Progenitor cell of endocrine pancreas (in vitro differentiated cells): ENCODE data around the gene KANSL1. TPM values are rescaled to one million over a fixed set of nuclear protein-coding genes. Genes with fewer than 3 reads are reported as not detected.
"Not testable (repeated sequence)": the region's sequence is repeated elsewhere in the genome, so short reads cannot be mapped to it uniquely, and the experiment has no call there.

Experiments
- DNase-seq: peaks from one replicate; pipeline ENCODE4 v3.0.0; 2021; ENCODE audit warnings: low spot score; ENCODE audit not compliant: unreplicated experiment
- H3K27ac Mint-ChIP-seq: 2 replicates; pipeline ENCODE4 v1.8.0; 2021; ENCODE audit warnings: mild to moderate bottlenecking, moderate library complexity, mixed read lengths
- H3K27me3 Mint-ChIP-seq: 2 replicates; pipeline ENCODE4 v1.8.0; 2021; ENCODE audit warnings: mixed read lengths
- H3K36me3 Mint-ChIP-seq: 2 replicates; pipeline ENCODE4 v1.8.0; 2022; ENCODE audit warnings: mixed read lengths; ENCODE audit not compliant: insufficient read depth
- H3K4me1 Mint-ChIP-seq: 2 replicates; pipeline ENCODE4 v1.8.0; 2021; ENCODE audit warnings: low read depth, mixed read lengths
- H3K4me3 Mint-ChIP-seq: 2 replicates; pipeline ENCODE4 v1.8.0; 2021; ENCODE audit warnings: low read depth, mild to moderate bottlenecking, moderate library complexity, mixed read lengths
- H3K9me3 Mint-ChIP-seq: 2 replicates; pipeline ENCODE4 v1.8.0; 2021; ENCODE audit warnings: low read depth, mixed read lengths
- total RNA-seq: library from RNA; stranded (reverse); gene quantifications from 2 replicates; pipeline ENCODE4 v1.2.1, GENCODE V29; 2021
- TF ChIP-seq, protein P1 (sequence below): fragments of 200-600 bp; sonication (generic); IDR thresholded peaks from one replicate; pipeline ENCODE4 v1.5.0; 2021; ENCODE audit warnings: antibody characterized with exemption, mild to moderate bottlenecking; ENCODE audit not compliant: unreplicated experiment

Gene KANSL1
- total RNA-seq, 1 donor from 2014 or later, result 173 TPM

DNA sequence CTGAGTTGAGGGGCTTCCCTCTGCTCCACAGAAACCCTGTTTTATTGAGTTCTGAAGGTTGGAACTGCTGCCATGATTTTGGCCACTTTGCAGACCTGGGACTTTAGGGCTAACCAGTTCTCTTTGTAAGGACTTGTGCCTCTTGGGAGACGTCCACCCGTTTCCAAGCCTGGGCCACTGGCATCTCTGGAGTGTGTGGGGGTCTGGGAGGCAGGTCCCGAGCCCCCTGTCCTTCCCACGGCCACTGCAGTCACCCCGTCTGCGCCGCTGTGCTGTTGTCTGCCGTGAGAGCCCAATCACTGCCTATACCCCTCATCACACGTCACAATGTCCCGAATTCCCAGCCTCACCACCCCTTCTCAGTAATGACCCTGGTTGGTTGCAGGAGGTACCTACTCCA, 168.2 kb downstream of the KANSL1 start:
- H3K36me3 Mint-ChIP-seq, result peaks cover 23% of the 10 kb centered on the region

GRCh38 chr17:46024590-46024989, 168.6 kb downstream of the KANSL1 start:
- H3K4me3 Mint-ChIP-seq, result no peak overlapping the region
- H3K9me3 Mint-ChIP-seq, result no peaks in the 10 kb centered on the region
- H3K27ac Mint-ChIP-seq, result no peak overlapping the region
- TF ChIP-seq, protein P1, sequence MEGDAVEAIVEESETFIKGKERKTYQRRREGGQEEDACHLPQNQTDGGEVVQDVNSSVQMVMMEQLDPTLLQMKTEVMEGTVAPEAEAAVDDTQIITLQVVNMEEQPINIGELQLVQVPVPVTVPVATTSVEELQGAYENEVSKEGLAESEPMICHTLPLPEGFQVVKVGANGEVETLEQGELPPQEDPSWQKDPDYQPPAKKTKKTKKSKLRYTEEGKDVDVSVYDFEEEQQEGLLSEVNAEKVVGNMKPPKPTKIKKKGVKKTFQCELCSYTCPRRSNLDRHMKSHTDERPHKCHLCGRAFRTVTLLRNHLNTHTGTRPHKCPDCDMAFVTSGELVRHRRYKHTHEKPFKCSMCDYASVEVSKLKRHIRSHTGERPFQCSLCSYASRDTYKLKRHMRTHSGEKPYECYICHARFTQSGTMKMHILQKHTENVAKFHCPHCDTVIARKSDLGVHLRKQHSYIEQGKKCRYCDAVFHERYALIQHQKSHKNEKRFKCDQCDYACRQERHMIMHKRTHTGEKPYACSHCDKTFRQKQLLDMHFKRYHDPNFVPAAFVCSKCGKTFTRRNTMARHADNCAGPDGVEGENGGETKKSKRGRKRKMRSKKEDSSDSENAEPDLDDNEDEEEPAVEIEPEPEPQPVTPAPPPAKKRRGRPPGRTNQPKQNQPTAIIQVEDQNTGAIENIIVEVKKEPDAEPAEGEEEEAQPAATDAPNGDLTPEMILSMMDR, result no peak
- peaks cover 5% of the 10 kb centered on the region for H3K4me1 Mint-ChIP-seq
- DNase-seq, result no peak
- peaks cover 22% of the 10 kb centered on the region for H3K36me3 Mint-ChIP-seq
- no peaks in the 10 kb centered on the region for H3K27me3 Mint-ChIP-seq

More for the DNA sequence above, 168.2 kb downstream of the KANSL1 start:
- H3K27me3 Mint-ChIP-seq, result no peaks in the 10 kb centered on the region
- peak overlapping the region; percentile 41 for H3K27ac Mint-ChIP-seq
- peaks cover 5% of the 10 kb centered on the region for H3K4me1 Mint-ChIP-seq
- no peak for DNase-seq
- H3K9me3 Mint-ChIP-seq, result no peaks in the 10 kb centered on the region
- H3K4me3 Mint-ChIP-seq, result no peak overlapping the region
- TF ChIP-seq, protein P1, result no peak

GRCh38 chr17:46023783-46024388, 169.3 kb downstream of the KANSL1 start:
- Mint-ChIP-seq H3K27me3 (no peaks in the 10 kb centered on the region), H3K27ac (no peak overlapping the region), H3K36me3 (peaks cover 19% of the 10 kb centered on the region), H3K9me3 (no peaks in the 10 kb centered on the region), H3K4me3 (no peak overlapping the region), H3K4me1 (peaks cover 5% of the 10 kb centered on the region)
- TF ChIP-seq, protein P1, result no peak
- DNase-seq, result no peak

- H3K27ac Mint-ChIP-seq, H3K9me3 Mint-ChIP-seq, H3K4me3 Mint-ChIP-seq, DNase-seq, H3K4me1 Mint-ChIP-seq, H3K27me3 Mint-ChIP-seq: not testable (repeated sequence)
- H3K36me3 Mint-ChIP-seq, result peaks cover 19% of the 10 kb centered on the region
These were observed 169.9 kb downstream of the KANSL1 start for GRCh38 chr17:46023366-46023765.

- no peaks in the 10 kb centered on the region for H3K27me3 Mint-ChIP-seq
These were observed 172.2 kb downstream of the KANSL1 start for GRCh38 chr17:46020998-46021397.

More at GRCh38 chr17:46020998-46021397, 172.2 kb downstream of the KANSL1 start:
- H3K9me3 Mint-ChIP-seq, result no peaks in the 10 kb centered on the region
- no peak overlapping the region for H3K27ac Mint-ChIP-seq
- TF ChIP-seq, protein P1, result no peak
- H3K4me1 Mint-ChIP-seq, result peaks cover 3% of the 10 kb centered on the region
- H3K36me3 Mint-ChIP-seq, result peaks cover 17% of the 10 kb centered on the region
- no peak for DNase-seq
- H3K4me3 Mint-ChIP-seq, result no peak overlapping the region
